Erythroblast (primary cell): ENCODE data around the gene RBM38.

Experiments
- DNase-seq, 2 experiments: peaks; one replicate each; lab custom pipeline; 2025; lab: John Stamatoyannopoulos, UW
- GATA1 ChIP-seq: IDR thresholded peaks from 2 replicates; pipeline ENCODE4 v1.6.1; 2011; ENCODE audit warnings: low read depth, mild to moderate bottlenecking, control low read depth, low read length, moderate library complexity
- POLR2A ChIP-seq: IDR thresholded peaks from 2 replicates; pipeline ENCODE4 v1.6.1; 2011; ENCODE audit warnings: mild to moderate bottlenecking, low read length

RBM38 gene

GRCh38 chr20:57431539-57431835 is 40.3 kb downstream of the RBM38 start:
- TF ChIP-seq POLR2A (no peak), GATA1 (no peak)
- DNase-seq: no peak

- DNase-seq: no peak
- TF ChIP-seq POLR2A (no peak), GATA1 (no peak)
Observed at GRCh38 chr20:57432480-57432861, 41.3 kb downstream of the RBM38 start.

GRCh38 chr20:57432862-57433491 is 41.8 kb downstream of the RBM38 start:
- TF ChIP-seq GATA1 (no peak), POLR2A (no peak)
- DNase-seq: peak; percentile 63 to 73

- no peak for TF ChIP-seq POLR2A
- DNase-seq: no peak
Observed at GRCh38 chr20:57433657-57434389, 42.6 kb downstream of the RBM38 start.

GRCh38 chr20:57434390-57434700 is 43.1 kb downstream of the RBM38 start:
- DNase-seq: peak in 1 of 2 experiments; percentile 17
- TF ChIP-seq POLR2A (no peak), GATA1 (no peak)

- TF ChIP-seq GATA1 (no peak), POLR2A (no peak)
- no peak for DNase-seq
Observed at GRCh38 chr20:57435105-57435497, 43.9 kb downstream of the RBM38 start.

GRCh38 chr20:57435498-57436222 is 44.5 kb downstream of the RBM38 start:
- DNase-seq: peak in 1 of 2 experiments; percentile 14
- TF ChIP-seq POLR2A: no peak
- TF ChIP-seq GATA1: no peak

- DNase-seq: no peak
- TF ChIP-seq GATA1 (no peak), POLR2A (no peak)
Observed at GRCh38 chr20:57436223-57436545, 45.0 kb downstream of the RBM38 start.

- no peak for DNase-seq
- TF ChIP-seq POLR2A (no peak), GATA1 (no peak)
Observed at GRCh38 chr20:57437267-57437666, 46.1 kb downstream of the RBM38 start.

- DNase-seq: no peak
- TF ChIP-seq POLR2A (no peak), GATA1 (no peak)
Observed at GRCh38 chr20:57437672-57438330, 46.6 kb downstream of the RBM38 start.

- TF ChIP-seq GATA1: no peak
- no peak for TF ChIP-seq POLR2A
Observed at GRCh38 chr20:57438552-57438951, 47.4 kb downstream of the RBM38 start.

GRCh38 chr20:57439432-57439831 is 48.2 kb downstream of the RBM38 start:
- DNase-seq: no peak
- TF ChIP-seq GATA1: no peak
- no peak for TF ChIP-seq POLR2A

More at GRCh38 chr20:57438552-57438951, 47.4 kb downstream of the RBM38 start:
- DNase-seq: peak in 1 of 2 experiments; percentile 12

- TF ChIP-seq POLR2A (no peak), GATA1 (no peak)
- DNase-seq: no peak
Observed at GRCh38 chr20:57439993-57440392, 48.8 kb downstream of the RBM38 start.

- TF ChIP-seq GATA1 (no peak), POLR2A (no peak)
- DNase-seq: no peak
Observed at GRCh38 chr20:57440678-57441509, 49.7 kb downstream of the RBM38 start.
